Tongue (tissue), 2 donors: ENCODE data around the gene CXCL1. TPM values are rescaled to one million over a fixed set of nuclear protein-coding genes. Genes with fewer than 3 reads are reported as not detected.

ENCODE experiments used
- DNase-seq: peaks from one replicate; pipeline ENCODE4 v3.0.0-alpha.2; 2015
- total RNA-seq: library from RNA; depleted of rRNA; stranded (reverse); fragments of >200 nt; gene quantifications from one replicate; pipeline ENCODE4 v1.2.3, GENCODE V29; 2014

The CXCL1 gene
- total RNA-seq, 1 donor from 2014 or later = 2.1 TPM

- no peak for DNase-seq
Observed at GRCh38 chr4:73918058-73918457, 48.9 kb downstream of the CXCL1 start.

- no peak for DNase-seq
Observed at GRCh38 chr4:73919691-73920090, 50.5 kb downstream of the CXCL1 start.

Other genes starting within 250 kb of the CXCL1 start
- 3.3 TPM for gene RASSF6, start 249.0 kb upstream of the CXCL1 start, total RNA-seq
- gene CXCL8, start 128.8 kb upstream of the CXCL1 start, total RNA-seq = 9.6 TPM
- 0.51 TPM for gene CXCL6, start 32.7 kb upstream of the CXCL1 start, total RNA-seq
- not detected for gene PF4V1, start 16.1 kb upstream of the CXCL1 start, total RNA-seq
- gene PF4, start 112.6 kb downstream of the CXCL1 start, total RNA-seq = 0.72 TPM
- 2.9 TPM for gene PPBP, start 118.8 kb downstream of the CXCL1 start, total RNA-seq
- gene CXCL5, start 129.3 kb downstream of the CXCL1 start, total RNA-seq = 0.72 TPM
- gene CXCL3, start 169.3 kb downstream of the CXCL1 start, total RNA-seq = 1.4 TPM
- 5.2 TPM for gene CXCL2, start 229.8 kb downstream of the CXCL1 start, total RNA-seq